Bronchial epithelial cell (primary cell): ENCODE data around the gene MBD6. TPM values are rescaled to one million over a fixed set of nuclear protein-coding genes. Genes with fewer than 3 reads are reported as not detected.
"Not testable (repeated sequence)": the region's sequence is repeated elsewhere in the genome, so short reads cannot be mapped to it uniquely, and the experiment has no call there.

Experiments
- DNase-seq: peaks from one replicate; pipeline ENCODE4 v3.0.0-alpha.2; 2010; ENCODE audit warnings: low read depth
- FAIRE-seq: peaks from 2 replicates; lab custom pipeline; 2011; peaks lifted over from hg19 to GRCh38; lab: Jason Lieb, UNC
- H3K27me3 ChIP-seq: 2 replicates; pipeline ENCODE4 v1.5.1; 2011; ENCODE audit warnings: low read length; ENCODE audit not compliant: control insufficient read depth, insufficient read depth
- H3K36me3 ChIP-seq: 2 replicates; pipeline ENCODE4 v1.5.1; 2011; ENCODE audit warnings: low read length; ENCODE audit not compliant: control insufficient read depth, insufficient read depth
- H3K4me3 ChIP-seq: 2 replicates; pipeline ENCODE4 v1.5.1; 2011; ENCODE audit warnings: mild to moderate bottlenecking, low read depth, low read length, control low read depth
- CTCF ChIP-seq: IDR thresholded peaks from 2 replicates; pipeline ENCODE4 v1.5.1; 2011; ENCODE audit warnings: mild to moderate bottlenecking, moderate library complexity, low read length, control low read depth, inconsistent platforms; ENCODE audit not compliant: insufficient read depth, severe bottlenecking
- total RNA-seq: library from RNA; depleted of rRNA; stranded (reverse); fragments of >200 nt; gene quantifications from 2 replicates; pipeline ENCODE4 v1.2.1, GENCODE V29; 2014

MBD6 gene
- total RNA-seq, 1 donor from 2014 or later: 5.0 TPM

DNA sequence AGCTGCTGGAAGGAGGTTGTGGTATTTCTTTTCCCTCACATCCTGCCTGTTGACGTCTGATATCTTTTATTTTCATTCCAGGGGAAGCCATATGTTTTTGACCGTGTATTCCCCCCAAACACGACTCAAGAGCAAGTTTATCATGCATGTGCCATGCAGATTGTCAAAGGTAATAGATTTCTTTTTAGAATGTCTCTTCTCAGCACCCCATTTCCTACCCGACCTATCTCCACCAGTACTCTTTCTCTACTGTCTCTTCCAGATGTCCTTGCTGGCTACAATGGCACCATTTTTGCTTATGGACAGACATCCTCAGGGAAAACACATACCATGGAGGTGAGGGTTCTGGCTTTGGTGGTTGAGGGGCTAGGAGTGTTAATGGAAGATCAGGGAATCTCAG lies 40.7 kb downstream of the MBD6 start:
- Histone ChIP-seq H3K4me3 (no peak overlapping the region), H3K27me3 (no peaks in the 10 kb centered on the region), H3K36me3 (no peaks in the 10 kb centered on the region)
- no peak for TF ChIP-seq CTCF
- DNase-seq (no peak), FAIRE-seq (no peak)

DNA sequence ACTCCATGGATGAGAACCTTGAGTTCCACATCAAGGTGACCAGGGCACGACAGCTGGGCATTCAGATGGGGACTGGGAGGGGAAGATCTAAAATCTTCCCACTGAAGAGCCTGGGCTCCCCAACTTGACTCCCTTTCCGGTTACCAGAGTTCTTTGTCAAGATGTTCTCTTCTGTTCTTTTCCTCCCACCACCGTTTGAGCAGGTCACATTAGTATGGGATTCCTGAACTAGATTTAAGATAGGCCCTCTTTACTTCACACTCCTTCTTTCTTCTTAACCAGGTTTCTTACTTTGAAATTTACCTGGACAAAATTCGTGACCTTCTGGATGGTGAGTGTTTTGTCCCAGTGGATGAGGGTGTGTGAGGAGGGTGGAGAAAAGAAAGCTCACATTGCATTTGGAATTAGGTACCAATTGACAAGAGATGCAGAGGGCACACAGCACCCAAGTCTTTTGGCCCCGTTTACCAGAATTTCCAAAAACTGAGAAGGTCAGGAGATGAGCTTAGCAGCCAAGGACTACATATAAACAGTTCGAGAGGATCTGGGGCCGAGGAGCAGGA lies 41.6 kb downstream of the MBD6 start:
- FAIRE-seq (no peak), DNase-seq (no peak)
- no peaks in the 10 kb centered on the region for H3K27me3 ChIP-seq

DNA sequence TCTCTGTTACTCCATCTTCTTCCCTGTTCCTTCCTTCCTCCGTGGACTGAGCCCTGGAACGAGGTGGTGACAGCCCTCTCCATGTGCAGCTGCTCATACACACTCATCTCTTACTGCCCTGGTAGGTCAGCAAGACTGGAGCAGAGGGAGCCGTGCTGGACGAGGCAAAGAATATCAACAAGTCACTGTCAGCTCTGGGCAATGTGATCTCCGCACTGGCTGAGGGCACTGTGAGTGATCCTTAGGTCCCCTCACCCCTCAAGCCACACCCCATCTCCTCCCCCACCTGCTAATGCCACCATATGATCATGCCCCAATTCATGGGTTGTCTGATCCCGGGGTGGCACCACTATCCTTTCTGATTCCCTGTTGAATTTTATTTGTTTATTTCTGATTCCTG lies 46.2 kb downstream of the MBD6 start:
- no peak overlapping the region for H3K4me3 ChIP-seq
- FAIRE-seq (no peak), DNase-seq (no peak)
- no peaks in the 10 kb centered on the region for H3K36me3 ChIP-seq
- TF ChIP-seq CTCF: no peak
- H3K27me3 ChIP-seq: no peaks in the 10 kb centered on the region

More for the DNA sequence above, 41.6 kb downstream of the MBD6 start:
- H3K36me3 ChIP-seq: no peaks in the 10 kb centered on the region
- no peak for TF ChIP-seq CTCF
- H3K4me3 ChIP-seq: no peak overlapping the region

DNA sequence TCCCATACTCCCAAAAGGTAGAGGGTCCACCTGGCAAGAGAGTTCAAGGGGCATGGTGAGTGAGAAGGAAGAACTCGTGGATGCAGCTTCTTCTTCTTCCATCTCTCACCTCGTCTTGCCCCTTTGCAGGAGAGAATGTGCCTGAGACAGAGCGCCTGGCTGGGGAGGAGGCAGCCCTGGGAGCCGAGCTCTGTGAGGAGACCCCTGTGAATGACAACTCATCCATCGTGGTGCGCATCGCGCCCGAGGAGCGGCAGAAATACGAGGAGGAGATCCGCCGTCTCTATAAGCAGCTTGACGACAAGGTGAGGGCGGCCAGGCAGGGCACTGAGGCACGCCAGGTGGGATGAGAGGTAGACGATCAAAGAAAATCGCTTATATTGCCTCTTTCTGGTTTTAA lies 47.2 kb downstream of the MBD6 start:
- FAIRE-seq (no peak), DNase-seq (no peak)
- no peak overlapping the region for H3K4me3 ChIP-seq
- no peaks in the 10 kb centered on the region for H3K36me3 ChIP-seq
- no peaks in the 10 kb centered on the region for H3K27me3 ChIP-seq
- no peak for TF ChIP-seq CTCF

- H3K36me3 ChIP-seq, FAIRE-seq, H3K27me3 ChIP-seq, DNase-seq, H3K4me3 ChIP-seq: not testable (repeated sequence)
Observed at GRCh38 chr12:57570438-57570837, 47.8 kb downstream of the MBD6 start.

GRCh38 chr12:57571926-57572762 lies 49.5 kb downstream of the MBD6 start:
- Histone ChIP-seq H3K4me3 (no peak overlapping the region), H3K36me3 (no peaks in the 10 kb centered on the region), H3K27me3 (no peaks in the 10 kb centered on the region)
- TF ChIP-seq CTCF: no peak
- DNase-seq (no peak), FAIRE-seq (peak; percentile 23)
